Osteoblast (primary cell): ENCODE measurements around the gene FBXO9. TPM values are rescaled to one million over a fixed set of nuclear protein-coding genes. Genes with fewer than 3 reads are reported as not detected.

ENCODE experiments used
- DNase-seq: peaks from one replicate; pipeline ENCODE4 v3.0.0; 2011; ENCODE audit warnings: low spot score, mixed read lengths; ENCODE audit not compliant: insufficient read length; ENCODE audit errors: missing footprints
- H2AFZ ChIP-seq: 2 replicates; pipeline ENCODE4 v1.6.0; 2011; ENCODE audit warnings: mild to moderate bottlenecking, low read length
- H3K27ac ChIP-seq: 2 replicates; pipeline ENCODE4 v1.5.1; 2011; ENCODE audit warnings: mild to moderate bottlenecking, low read depth, low read length, moderate library complexity
- H3K27me3 ChIP-seq: 2 replicates; pipeline ENCODE4 v1.6.0; 2012; ENCODE audit warnings: mild to moderate bottlenecking, control low read depth, inconsistent platforms, low read length, moderate library complexity; ENCODE audit not compliant: insufficient read depth
- H3K36me3 ChIP-seq: 2 replicates; pipeline ENCODE4 v1.5.1; 2011; ENCODE audit warnings: mild to moderate bottlenecking, low read length, control low read depth, moderate library complexity; ENCODE audit not compliant: insufficient read depth
- H3K4me1 ChIP-seq: 2 replicates; pipeline ENCODE4 v1.5.1; 2011; ENCODE audit warnings: mild to moderate bottlenecking, low read length, control low read depth, moderate library complexity; ENCODE audit not compliant: insufficient read depth
- H3K4me2 ChIP-seq: 2 replicates; pipeline ENCODE4 v1.6.0; 2011; ENCODE audit warnings: mild to moderate bottlenecking, low read length; ENCODE audit not compliant: insufficient read depth
- H3K4me3 ChIP-seq: fragments of 200-600 bp; sonication (generic); 3 replicates; pipeline ENCODE4 v1.5.1; 2012; ENCODE audit warnings: mild to moderate bottlenecking, low read length, inconsistent platforms; ENCODE audit not compliant: insufficient read depth
- H3K79me2 ChIP-seq: 2 replicates; pipeline ENCODE4 v1.6.0; 2012; ENCODE audit warnings: mild to moderate bottlenecking, low read length, control low read depth, inconsistent platforms; ENCODE audit not compliant: insufficient read depth
- H3K9me3 ChIP-seq: 2 replicates; pipeline ENCODE4 v1.5.1; 2011; ENCODE audit warnings: low read depth, low read length, control low read depth
- H4K20me1 ChIP-seq: 2 replicates; pipeline ENCODE4 v1.6.0; 2012; ENCODE audit warnings: mild to moderate bottlenecking, low read length, control low read depth; ENCODE audit not compliant: insufficient read depth
- CTCF ChIP-seq: IDR thresholded peaks from 2 replicates; pipeline ENCODE4 v1.5.1; 2011; ENCODE audit warnings: mild to moderate bottlenecking, low read depth, low read length, moderate library complexity; ENCODE audit errors: extremely low read depth
- total RNA-seq: library from RNA; depleted of rRNA; stranded (reverse); fragments of >200 nt; gene quantifications from 2 replicates; pipeline ENCODE4 v1.2.3, GENCODE V29; 2012

Gene FBXO9
- total RNA-seq: 45.1 and 53.6 TPM in 2 replicates

GRCh38 chr6:53065266-53066076 is at the start of gene FBXO9:
FBXO9 (plus strand) TSS chr6:53065404; CDS start chr6:53065790, 386 bp downstream.
- Histone ChIP-seq H2AFZ (peak within 1 kb of the TSS; percentile 99), H3K4me3 (peak within 1 kb of the TSS; percentile 92), H3K9me3 (no peaks in the 10 kb centered on the region), H4K20me1 (peaks cover 22% of the 10 kb centered on the region), H3K79me2 (peaks cover 57% of the 10 kb centered on the region), H3K36me3 (no peaks in the 10 kb centered on the region), H3K27me3 (no peaks in the 10 kb centered on the region), H3K4me2 (peak within 1 kb of the TSS; percentile 94), H3K27ac (peak within 1 kb of the TSS; percentile 75), H3K4me1 (peaks cover 20% of the 10 kb centered on the region)
- DNase-seq: peak; percentile 95
- no peak for TF ChIP-seq CTCF

- Histone ChIP-seq H2AFZ (no peak overlapping the region), H3K4me1 (peaks cover 7% of the 10 kb centered on the region), H3K4me3 (no peak overlapping the region), H4K20me1 (no peaks in the 10 kb centered on the region), H3K27me3 (no peaks in the 10 kb centered on the region), H3K9me3 (no peaks in the 10 kb centered on the region), H3K79me2 (no peaks in the 10 kb centered on the region), H3K36me3 (peaks cover 33% of the 10 kb centered on the region), H3K4me2 (no peak overlapping the region), H3K27ac (no peak overlapping the region)
- no peak for TF ChIP-seq CTCF
- no peak for DNase-seq
These were observed 49.7 kb upstream of the FBXO9 start for GRCh38 chr6:53015486-53015885.

GRCh38 chr6:53018446-53018845 is 46.8 kb upstream of the FBXO9 start:
- Histone ChIP-seq H3K27me3 (no peaks in the 10 kb centered on the region), H3K9me3 (no peaks in the 10 kb centered on the region), H3K4me3 (no peak overlapping the region), H3K36me3 (peaks cover 18% of the 10 kb centered on the region), H3K4me2 (no peak overlapping the region), H2AFZ (no peak overlapping the region), H3K27ac (no peak overlapping the region), H4K20me1 (no peaks in the 10 kb centered on the region), H3K4me1 (peaks cover 3% of the 10 kb centered on the region), H3K79me2 (no peaks in the 10 kb centered on the region)
- no peak for TF ChIP-seq CTCF
- no peak for DNase-seq

GRCh38 chr6:53020005-53020744 is 45.0 kb upstream of the FBXO9 start:
- DNase-seq: no peak
- Histone ChIP-seq H3K4me2 (no peak overlapping the region), H4K20me1 (no peaks in the 10 kb centered on the region), H3K4me1 (no peaks in the 10 kb centered on the region), H3K27me3 (no peaks in the 10 kb centered on the region), H3K9me3 (no peaks in the 10 kb centered on the region), H3K4me3 (no peak overlapping the region), H2AFZ (no peak overlapping the region), H3K36me3 (peaks cover 10% of the 10 kb centered on the region), H3K79me2 (no peaks in the 10 kb centered on the region), H3K27ac (no peak overlapping the region)
- no peak for TF ChIP-seq CTCF
